WTC11 (cell line): ENCODE results near the gene NCS1. TPM values are rescaled to one million over a fixed set of nuclear protein-coding genes. Genes with fewer than 3 reads are reported as not detected.

Experiments
- ATAC-seq: fragments of 200-7000 bp; cut with Tn5 transposase; 2 replicates; pipeline ENCODE4 v1.10.0; 2021; ENCODE audit warnings: mild to moderate bottlenecking, moderate library complexity
- CTCF ChIA-PET: fragments of 300-600 bp; sonication (Branson Sonifier 250); formaldehyde crosslinking; loops from one replicate; lab custom pipeline; 2021; ENCODE audit warnings: antibody characterized with exemption; lab: Charles Lee
- POLR2A ChIA-PET: fragments of 350-600 bp; sonication (Branson Sonifier 250); formaldehyde crosslinking; loops from one replicate; lab custom pipeline; 2021; ENCODE audit warnings: antibody characterized with exemption; lab: Charles Lee
- DNase-seq: peaks from one replicate; pipeline ENCODE4 v3.0.0; 2021; ENCODE audit warnings: low spot score
- H3K27ac Mint-ChIP-seq: 2 replicates; pipeline ENCODE4 v1.8.0; 2021; ENCODE audit warnings: mixed read lengths
- H3K27me3 Mint-ChIP-seq: 2 replicates; pipeline ENCODE4 v1.8.0; 2021; ENCODE audit warnings: low read depth, mild to moderate bottlenecking, moderate library complexity, mixed read lengths
- H3K36me3 Mint-ChIP-seq: 2 replicates; pipeline ENCODE4 v1.8.0; 2021; ENCODE audit warnings: mixed read lengths
- H3K4me1 Mint-ChIP-seq: 2 replicates; pipeline ENCODE4 v1.8.0; 2022; ENCODE audit warnings: mixed read lengths
- H3K4me3 Mint-ChIP-seq: 2 replicates; pipeline ENCODE4 v1.8.0; 2021; ENCODE audit warnings: mild to moderate bottlenecking, moderate library complexity, mixed read lengths
- H3K9me3 Mint-ChIP-seq: 2 replicates; pipeline ENCODE4 v1.8.0; 2021; ENCODE audit warnings: mixed read lengths
- ATF1 ChIP-seq: sonication (generic); formaldehyde crosslinking; IDR thresholded peaks from 2 replicates; pipeline ENCODE4 v1.8.1; 2023; ENCODE audit warnings: mild to moderate bottlenecking, moderate library complexity, missing genetic modification reagents
- ATF6 ChIP-seq: sonication (generic); formaldehyde crosslinking; IDR thresholded peaks from 2 replicates; pipeline ENCODE4 v1.8.1; 2023; ENCODE audit warnings: mild to moderate bottlenecking, missing genetic modification reagents
- CREM ChIP-seq: sonication (generic); formaldehyde crosslinking; IDR thresholded peaks from 2 replicates; pipeline ENCODE4 v1.8.1; 2022; ENCODE audit warnings: mild to moderate bottlenecking, missing genetic modification reagents, moderate library complexity
- EMX1 ChIP-seq: fragments of 250-450 bp; sonication (Bioruptor Pico); IDR thresholded peaks from 2 replicates; pipeline ENCODE4 v1.8.0; 2021; ENCODE audit warnings: mild to moderate bottlenecking
- ERG ChIP-seq: fragments of 250-450 bp; sonication (Bioruptor Pico); IDR thresholded peaks from 2 replicates; pipeline ENCODE4 v1.8.0; 2021; ENCODE audit warnings: mild to moderate bottlenecking
- FOXK1 ChIP-seq: sonication (generic); formaldehyde crosslinking; IDR thresholded peaks from 2 replicates; pipeline ENCODE4 v1.8.0; 2022; ENCODE audit warnings: mild to moderate bottlenecking, moderate library complexity, missing genetic modification reagents
- HMGA2 ChIP-seq: fragments of 250-450 bp; sonication (Bioruptor Pico); IDR thresholded peaks from 2 replicates; pipeline ENCODE4 v1.4.0; 2021; ENCODE audit warnings: mild to moderate bottlenecking, moderate library complexity
- IRF1 ChIP-seq: sonication (generic); formaldehyde crosslinking; IDR thresholded peaks from 2 replicates; pipeline ENCODE4 v1.8.0; 2023; ENCODE audit warnings: missing genetic modification reagents
- IRF2 ChIP-seq: sonication (generic); formaldehyde crosslinking; IDR thresholded peaks from 2 replicates; pipeline ENCODE4 v1.8.0; 2022; ENCODE audit warnings: low read depth, missing genetic modification reagents, borderline replicate concordance
- MAX ChIP-seq: sonication (generic); formaldehyde crosslinking; IDR thresholded peaks from 2 replicates; pipeline ENCODE4 v1.8.0; 2022; ENCODE audit warnings: mild to moderate bottlenecking, missing genetic modification reagents
- MXD4 ChIP-seq: fragments of 250-450 bp; sonication (Bioruptor Pico); IDR thresholded peaks from 2 replicates; pipeline ENCODE4 v1.8.0; 2021; ENCODE audit warnings: mild to moderate bottlenecking, moderate library complexity, borderline replicate concordance
- NFATC4 ChIP-seq: fragments of 250-450 bp; sonication (Bioruptor Pico); IDR thresholded peaks from 2 replicates; pipeline ENCODE4 v1.9.0; 2021; ENCODE audit warnings: mild to moderate bottlenecking
- NFYB ChIP-seq: sonication (generic); formaldehyde crosslinking; conservative IDR thresholded peaks from 2 replicates; pipeline ENCODE4 v1.8.0; 2022; ENCODE audit warnings: low read depth, missing genetic modification reagents
- NR1H2 ChIP-seq: sonication (generic); formaldehyde crosslinking; IDR thresholded peaks from 2 replicates; pipeline ENCODE4 v1.9.0; 2021; ENCODE audit warnings: mild to moderate bottlenecking, moderate library complexity, missing genetic modification reagents
- SMAD4 ChIP-seq: sonication (generic); formaldehyde crosslinking; IDR thresholded peaks from 2 replicates; pipeline ENCODE4 v1.8.0; 2022; ENCODE audit warnings: mild to moderate bottlenecking, missing genetic modification reagents
- SP1 ChIP-seq: sonication (generic); formaldehyde crosslinking; conservative IDR thresholded peaks from 2 replicates; pipeline ENCODE4 v1.8.1; 2022; ENCODE audit warnings: missing genetic modification reagents
- TP53 ChIP-seq: sonication (generic); formaldehyde crosslinking; IDR thresholded peaks from 2 replicates; pipeline ENCODE4 v1.8.1; 2023; ENCODE audit warnings: mild to moderate bottlenecking, missing genetic modification reagents
- USF1 ChIP-seq: sonication (generic); formaldehyde crosslinking; IDR thresholded peaks from 2 replicates; pipeline ENCODE4 v1.8.0; 2022; ENCODE audit warnings: mild to moderate bottlenecking, missing genetic modification reagents
- ZNF416 ChIP-seq: fragments of 250-450 bp; sonication (Bioruptor Pico); IDR thresholded peaks from 2 replicates; pipeline ENCODE4 v1.9.0; 2021; ENCODE audit warnings: mild to moderate bottlenecking, inconsistent platforms
- ZNF425 ChIP-seq: fragments of 250-450 bp; sonication (Bioruptor Pico); conservative IDR thresholded peaks from 2 replicates; pipeline ENCODE4 v1.9.0; 2021; ENCODE audit warnings: mild to moderate bottlenecking
- total RNA-seq: library from RNA; stranded (reverse); gene quantifications from 3 replicates; pipeline ENCODE4 v1.2.3, GENCODE V29; 2021
- TF ChIP-seq, protein P1 (sequence below): sonication (generic); formaldehyde crosslinking; IDR thresholded peaks from 2 replicates; pipeline ENCODE4 v1.8.0; 2022; ENCODE audit warnings: mild to moderate bottlenecking, missing genetic modification reagents

The NCS1 gene
- total RNA-seq, 1 experiment from 2014 or later, result 32.4 TPM

DNA sequence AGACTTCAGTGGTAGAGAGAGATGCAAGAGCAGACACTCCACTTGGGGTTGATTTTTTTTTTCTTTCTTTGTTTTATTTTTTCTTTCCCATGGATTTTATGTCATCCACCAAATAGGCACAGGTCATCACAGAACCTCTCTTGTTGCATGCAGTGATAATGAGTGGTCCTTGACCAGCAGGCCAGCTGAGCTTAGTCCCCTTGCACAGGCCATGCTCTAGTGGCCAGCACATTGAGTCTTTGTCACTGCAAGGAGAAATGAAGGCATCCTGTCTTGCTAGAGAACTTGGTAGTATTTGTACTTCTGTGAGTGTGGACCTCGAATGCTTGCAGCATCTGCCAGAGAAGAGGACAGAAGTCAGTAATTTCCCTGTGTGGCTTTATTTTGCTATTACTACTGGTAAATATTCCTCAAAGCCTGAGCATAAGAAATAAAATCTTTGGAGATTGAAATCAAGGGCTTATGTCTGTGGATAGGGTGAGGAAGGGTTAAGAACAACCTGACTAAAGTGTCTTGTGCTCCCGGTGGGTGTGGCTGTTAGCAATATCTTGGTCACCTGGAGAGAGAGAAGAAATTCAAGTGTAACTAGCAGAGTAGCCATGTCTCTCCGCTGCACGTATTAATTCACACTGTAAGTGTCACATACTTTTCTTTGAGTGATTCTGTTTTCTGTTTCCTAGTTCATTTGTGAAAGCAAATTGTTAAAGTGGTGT, 45.3 kb upstream of the NCS1 start (continued):
- TF ChIP-seq NR1H2 (CRISPR knock-in tag), result no peak
- TF ChIP-seq, all 79 proteins: peak for 0

DNA sequence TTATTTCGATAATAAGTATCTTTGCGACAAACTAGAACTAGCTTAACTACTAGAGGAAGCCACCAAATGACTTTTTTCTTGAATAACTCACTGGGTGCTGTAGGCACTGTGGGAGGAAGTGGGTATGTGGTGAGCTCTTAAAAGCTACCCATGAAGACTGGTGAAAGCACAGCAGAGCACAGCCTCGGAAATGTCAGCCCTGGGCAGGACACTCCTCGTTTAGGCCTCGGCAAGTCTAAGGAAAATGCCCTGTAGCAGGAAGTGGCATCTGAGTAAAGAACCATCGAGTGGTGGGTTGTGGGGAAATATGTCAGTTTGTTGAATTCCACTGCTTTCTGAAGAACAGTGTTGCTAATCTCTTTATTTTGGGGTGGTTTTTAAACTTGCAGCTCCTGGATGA, 44.0 kb upstream of the NCS1 start:
- no peaks in the 10 kb centered on the region for H3K27me3 Mint-ChIP-seq
- peaks cover 6% of the 10 kb centered on the region; the same call in 1 of the 2 replicates for H3K4me1 Mint-ChIP-seq
- DNase-seq (no peak), ATAC-seq (no peak)
- H3K9me3 Mint-ChIP-seq, result no peaks in the 10 kb centered on the region
- TF ChIP-seq NFYB (CRISPR knock-in tag) (no peak), ZNF416 (CRISPR knock-in tag) (no peak), EMX1 (no peak), FOXK1 (CRISPR knock-in tag) (no peak), IRF2 (CRISPR knock-in tag) (no peak), MAX (CRISPR knock-in tag) (no peak), USF1 (CRISPR knock-in tag) (no peak)
- ChIA-PET POLR2A (no interaction called here), CTCF (interaction anchor here (0.5 kb wide), 1 partner anchor 391 kb away, joined by 5 read pairs; no protein-coding TSS in a partner anchor)
- H3K36me3 Mint-ChIP-seq, result peaks cover 31% of the 10 kb centered on the region
- H3K4me3 Mint-ChIP-seq, result no peak overlapping the region
- peak overlapping the region; percentile 53; the same call in 1 of the 2 replicates for H3K27ac Mint-ChIP-seq

GRCh38 chr9:130128733-130129431, 43.3 kb upstream of the NCS1 start:
- CTCF ChIA-PET, result no interaction called here
- ATAC-seq, result no peak
- no peaks in the 10 kb centered on the region for H3K9me3 Mint-ChIP-seq
- TF ChIP-seq MXD4 (no peak), NFATC4 (CRISPR knock-in tag) (no peak), ZNF425 (no peak), ZNF416 (CRISPR knock-in tag) (no peak), EMX1 (no peak), SP1 (no peak), ATF1 (no peak), SMAD4 (no peak), ERG (CRISPR knock-in tag) (no peak), CREM (CRISPR knock-in tag) (no peak), NR1H2 (CRISPR knock-in tag) (no peak), ATF6 (CRISPR knock-in tag) (no peak), IRF1 (no peak), TP53 (CRISPR knock-in tag) (no peak), HMGA2 (CRISPR knock-in tag) (no peak)
- TF ChIP-seq, protein P1, sequence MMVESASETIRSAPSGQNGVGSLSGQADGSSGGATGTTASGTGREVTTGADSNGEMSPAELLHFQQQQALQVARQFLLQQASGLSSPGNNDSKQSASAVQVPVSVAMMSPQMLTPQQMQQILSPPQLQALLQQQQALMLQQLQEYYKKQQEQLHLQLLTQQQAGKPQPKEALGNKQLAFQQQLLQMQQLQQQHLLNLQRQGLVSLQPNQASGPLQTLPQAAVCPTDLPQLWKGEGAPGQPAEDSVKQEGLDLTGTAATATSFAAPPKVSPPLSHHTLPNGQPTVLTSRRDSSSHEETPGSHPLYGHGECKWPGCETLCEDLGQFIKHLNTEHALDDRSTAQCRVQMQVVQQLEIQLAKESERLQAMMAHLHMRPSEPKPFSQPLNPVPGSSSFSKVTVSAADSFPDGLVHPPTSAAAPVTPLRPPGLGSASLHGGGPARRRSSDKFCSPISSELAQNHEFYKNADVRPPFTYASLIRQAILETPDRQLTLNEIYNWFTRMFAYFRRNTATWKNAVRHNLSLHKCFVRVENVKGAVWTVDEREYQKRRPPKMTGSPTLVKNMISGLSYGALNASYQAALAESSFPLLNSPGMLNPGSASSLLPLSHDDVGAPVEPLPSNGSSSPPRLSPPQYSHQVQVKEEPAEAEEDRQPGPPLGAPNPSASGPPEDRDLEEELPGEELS (CRISPR knock-in tag), result no peak

More at GRCh38 chr9:130128733-130129431, 43.3 kb upstream of the NCS1 start:
- POLR2A ChIA-PET, result no interaction called here
- H3K4me3 Mint-ChIP-seq, result no peak overlapping the region
- H3K36me3 Mint-ChIP-seq, result peaks cover 31% of the 10 kb centered on the region
- H3K4me1 Mint-ChIP-seq, result peaks cover 3% of the 10 kb centered on the region; the same call in 1 of the 2 replicates
- DNase-seq, result no peak
- no peaks in the 10 kb centered on the region for H3K27me3 Mint-ChIP-seq
- H3K27ac Mint-ChIP-seq, result peak overlapping the region; percentile 53; the same call in 1 of the 2 replicates
